HepG2 (cell line): ENCODE results near the gene P2RY6. TPM values are rescaled to one million over a fixed set of nuclear protein-coding genes. Genes with fewer than 3 reads are reported as not detected.

ENCODE experiments used
- ATM ChIP-seq: fragments of 450-650 bp; IDR thresholded peaks from 2 replicates; pipeline ENCODE4 v1.7.1; 2017; ENCODE audit warnings: mild to moderate bottlenecking, borderline replicate concordance
- DNMT3B ChIP-seq: conservative IDR thresholded peaks from 2 replicates; pipeline ENCODE4 v1.6.1; 2016; ENCODE audit warnings: missing biosample characterization, control low read depth
- FLYWCH1 ChIP-seq: sonication (generic); formaldehyde crosslinking; IDR thresholded peaks from 2 replicates; pipeline ENCODE4 v1.8.1; 2023; ENCODE audit warnings: mild to moderate bottlenecking, missing genetic modification reagents
- HOMEZ ChIP-seq: IDR thresholded peaks from 2 replicates; pipeline ENCODE4 v1.6.1; 2016; ENCODE audit warnings: low read depth
- MEF2D ChIP-seq: sonication (generic); formaldehyde crosslinking; IDR thresholded peaks from 2 replicates; pipeline ENCODE4 v1.5.1; 2020; ENCODE audit warnings: mild to moderate bottlenecking, missing genetic modification reagents
- NR2C2 ChIP-seq: sonication (generic); formaldehyde crosslinking; IDR thresholded peaks from 2 replicates; pipeline ENCODE4 v1.4.0; 2020; ENCODE audit warnings: missing genetic modification reagents, mild to moderate bottlenecking, moderate library complexity, borderline replicate concordance
- SMARCC2 ChIP-seq: fragments of 450-650 bp; IDR thresholded peaks from 2 replicates; pipeline ENCODE4 v1.6.1; 2017; ENCODE audit warnings: antibody characterized with exemption, mild to moderate bottlenecking
- SMC3 ChIP-seq: IDR thresholded peaks from 2 replicates; pipeline ENCODE4 v1.6.1; 2011; ENCODE audit warnings: low read length, improper control_type of control experiment
- U2AF1 ChIP-seq: fragments of 200-400 bp; formaldehyde crosslinking; optimal IDR thresholded peaks from 2 replicates; pipeline ENCODE3; 2017; ENCODE audit warnings: mild to moderate bottlenecking, low read depth, low read length
- ZBTB10 ChIP-seq: sonication (generic); formaldehyde crosslinking; IDR thresholded peaks from 2 replicates; pipeline ENCODE4 v1.4.0; 2020; ENCODE audit warnings: missing genetic modification reagents, borderline replicate concordance
- ZMYM3 ChIP-seq: sonication (generic); formaldehyde crosslinking; IDR thresholded peaks from 2 replicates; pipeline ENCODE4 v1.5.1; 2020; ENCODE audit warnings: mild to moderate bottlenecking, missing genetic modification reagents
- ZMYM4 ChIP-seq: sonication (generic); formaldehyde crosslinking; IDR thresholded peaks from 2 replicates; pipeline ENCODE4 v1.8.1; 2023; ENCODE audit warnings: mild to moderate bottlenecking, missing genetic modification reagents
- ZNF253 ChIP-seq: sonication (generic); formaldehyde crosslinking; IDR thresholded peaks from 2 replicates; pipeline ENCODE4 v1.8.0; 2022; ENCODE audit warnings: mild to moderate bottlenecking, missing genetic modification reagents, borderline replicate concordance
- ZNF354B ChIP-seq: sonication (generic); formaldehyde crosslinking; IDR thresholded peaks from 2 replicates; pipeline ENCODE4 v1.8.0; 2022; ENCODE audit warnings: mild to moderate bottlenecking, missing genetic modification reagents
- ZNF407 ChIP-seq: sonication (generic); formaldehyde crosslinking; IDR thresholded peaks from one replicate; pipeline ENCODE4 v1.5.1; 2020; ENCODE audit warnings: mild to moderate bottlenecking, missing genetic modification reagents; ENCODE audit errors: not compliant biosample characterization
- ZNF83 ChIP-seq: sonication (generic); formaldehyde crosslinking; IDR thresholded peaks from 2 replicates; pipeline ENCODE4 v1.4.0; 2020; ENCODE audit warnings: missing genetic modification reagents, mild to moderate bottlenecking, borderline replicate concordance
- polyA plus RNA-seq, 8 experiments: library from polyadenylated mRNA; depleted of rRNA in 3 of 8; stranded (reverse) in 7 of 8; unstranded in 1 of 8; fragments of >200 nt; fragmentation: Illumina TruSeq in 4 of 8; extraction: Trizol in 4 of 8; gene quantifications; 2 replicates each; pipeline versions ENCODE4 v1.2.1 to v1.2.3, GENCODE V29; 2011 to 2016; ENCODE audit warnings: low read depth in 4 of 8, missing spikeins in 1 of 8, mixed read lengths in 1 of 8; ENCODE audit not compliant: insufficient read depth in 1 of 8
- total RNA-seq, 5 experiments: library from RNA; depleted of rRNA; stranded (reverse); fragments of >200 nt; fragmentation: Illumina TruSeq; extraction: Trizol; gene quantifications; 2 replicates each; pipeline ENCODE4 v1.2.3, GENCODE V29; 2016; ENCODE audit warnings: low read depth in 1 of 5

The P2RY6 gene
- total and polyA plus RNA-seq, 2 of the 13 experiments (the other 11 are each of a cell fraction or from before 2014, with no cell fraction given), result 0.09 to 0.29 TPM

- TF ChIP-seq ZNF407 (no peak), NR2C2 (no peak), ZMYM4 (CRISPR knock-in tag) (no peak), ZBTB10 (CRISPR knock-in tag) (no peak), ZNF253 (CRISPR knock-in tag) (no peak), FLYWCH1 (CRISPR knock-in tag) (no peak), SMARCC2 (no peak), ZNF83 (CRISPR knock-in tag) (no peak), ZNF354B (CRISPR knock-in tag) (no peak), ATM (no peak), U2AF1 (no peak), ZMYM3 (peak; percentile 97), HOMEZ (CRISPR knock-in tag) (no peak), MEF2D (CRISPR knock-in tag) (no peak), DNMT3B (CRISPR knock-in tag) (no peak), SMC3 (no peak)
Observed at GRCh38 chr11:73288192-73288872, 16.2 kb downstream of the P2RY6 start (continued).
